Fibroblast of lung (primary cell): Measurements from ENCODE around the gene LRP1. TPM values are rescaled to one million over a fixed set of nuclear protein-coding genes. Genes with fewer than 3 reads are reported as not detected.

Source experiments
- DNase-seq, 2 donors: peaks; one replicate each; pipeline versions ENCODE4 v3.0.0 to v3.0.0-alpha.2; 2010; ENCODE audit warnings: low read depth in 2 of 2
- H2AFZ ChIP-seq: 2 replicates; pipeline ENCODE4 v1.5.1; 2012; ENCODE audit warnings: low read length, control low read depth, inconsistent platforms
- H3K27ac ChIP-seq: 2 replicates; pipeline ENCODE4 v1.5.1; 2011; ENCODE audit warnings: low read length, control low read depth; ENCODE audit not compliant: insufficient read depth
- H3K27me3 ChIP-seq: 2 replicates; pipeline ENCODE4 v1.5.1; 2011; ENCODE audit warnings: mild to moderate bottlenecking, low read length; ENCODE audit not compliant: control insufficient read depth, insufficient read depth
- H3K36me3 ChIP-seq: 2 replicates; pipeline ENCODE4 v1.5.1; 2011; ENCODE audit warnings: low read length; ENCODE audit not compliant: control insufficient read depth, insufficient read depth
- H3K4me1 ChIP-seq: 2 replicates; pipeline ENCODE4 v1.5.1; 2011; ENCODE audit warnings: low read length; ENCODE audit not compliant: control insufficient read depth, insufficient read depth; ENCODE audit errors: extremely low read depth
- H3K4me2 ChIP-seq: 2 replicates; pipeline ENCODE4 v1.5.1; 2011; ENCODE audit warnings: low read length, control low read depth; ENCODE audit not compliant: insufficient read depth; ENCODE audit errors: extremely low read depth
- H3K4me3 ChIP-seq, 4 experiments: fragments of 200-600 bp in 1 of 4; sonication (generic) in 1 of 4; replicated peaks in 1 of 4; 2 replicates each; pipeline ENCODE4 v1.5.1; 2011 to 2016; ENCODE audit warnings: low read length in 4 of 4, low read depth in 3 of 4, mild to moderate bottlenecking in 3 of 4, control low read depth in 2 of 4, inconsistent platforms in 1 of 4, mixed read lengths in 1 of 4; ENCODE audit not compliant: insufficient read depth in 1 of 4; ENCODE audit errors: control extremely low read depth in 1 of 4
- H3K79me2 ChIP-seq: 2 replicates; pipeline ENCODE4 v1.5.1; 2012; ENCODE audit warnings: mild to moderate bottlenecking, low read length, inconsistent platforms; ENCODE audit not compliant: control insufficient read depth, insufficient read depth
- H3K9ac ChIP-seq: 2 replicates; pipeline ENCODE4 v1.5.1; 2011; ENCODE audit warnings: mild to moderate bottlenecking, low read length, control low read depth; ENCODE audit not compliant: insufficient read depth
- H3K9me3 ChIP-seq: 2 replicates; pipeline ENCODE4 v1.5.1; 2012; ENCODE audit warnings: low read depth, low read length; ENCODE audit not compliant: control insufficient read depth, insufficient read depth
- H4K20me1 ChIP-seq: 2 replicates; pipeline ENCODE4 v1.5.1; 2011; ENCODE audit warnings: low read length; ENCODE audit not compliant: control insufficient read depth, insufficient read depth; ENCODE audit errors: extremely low read depth
- EZH2 ChIP-seq: IDR thresholded peaks from 2 replicates; pipeline ENCODE4 v1.5.1; 2012; ENCODE audit warnings: low read length, control low read depth, mild to moderate bottlenecking; ENCODE audit errors: missing control alignments
- polyA plus RNA-seq, 2 donors: library from polyadenylated mRNA; depleted of rRNA in 1 of 2; stranded (reverse) in 1 of 2; unstranded in 1 of 2; fragments of >200 nt; gene quantifications; 2 replicates each; pipeline ENCODE4 v1.2.1, GENCODE V29; 2011 to 2012; ENCODE audit warnings: missing spikeins in 1 of 2
- total RNA-seq: library from RNA; depleted of rRNA; stranded (reverse); fragments of >200 nt; gene quantifications from 2 replicates; pipeline ENCODE4 v1.2.1, GENCODE V29; 2014
- TF ChIP-seq, protein P1 (sequence below), 2 donors: IDR thresholded peaks in 1 of 2; conservative IDR thresholded peaks in 1 of 2; 1 replicate in 1 of 2; 2 replicates in 1 of 2; pipeline ENCODE4 v1.5.1; 2011 to 2012; ENCODE audit warnings: low read length in 2 of 2, control low read depth in 1 of 2, inconsistent platforms in 1 of 2, low read depth in 1 of 2, mild to moderate bottlenecking in 1 of 2

The LRP1 gene
- total and polyA plus RNA-seq, 2 donors (not counting 1 experiment from before 2014, with no cell fraction given): 92.2 to 464 TPM

DNA sequence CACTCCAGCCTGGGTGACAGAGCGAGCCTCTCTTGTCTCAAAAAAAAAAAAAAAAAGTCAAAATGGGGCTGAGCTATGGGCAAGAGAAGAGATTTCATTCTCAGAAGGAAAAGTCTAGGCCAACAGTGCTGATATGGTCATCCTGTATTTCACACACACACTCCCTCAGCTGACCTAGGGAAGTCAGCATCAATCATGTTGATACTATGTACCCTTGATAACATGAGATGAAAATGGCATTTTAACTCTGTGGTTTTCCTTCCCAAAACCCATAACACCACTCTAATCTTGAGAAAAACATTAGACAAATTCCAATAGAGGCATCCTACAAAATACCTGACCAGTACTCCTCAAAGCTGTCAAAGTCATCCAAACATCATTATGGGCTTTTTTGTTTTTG is 47.4 kb upstream of the LRP1 start:
- H3K27ac ChIP-seq: no peak overlapping the region
- no peak overlapping the region for H3K4me2 ChIP-seq
- TF ChIP-seq, protein P1, sequence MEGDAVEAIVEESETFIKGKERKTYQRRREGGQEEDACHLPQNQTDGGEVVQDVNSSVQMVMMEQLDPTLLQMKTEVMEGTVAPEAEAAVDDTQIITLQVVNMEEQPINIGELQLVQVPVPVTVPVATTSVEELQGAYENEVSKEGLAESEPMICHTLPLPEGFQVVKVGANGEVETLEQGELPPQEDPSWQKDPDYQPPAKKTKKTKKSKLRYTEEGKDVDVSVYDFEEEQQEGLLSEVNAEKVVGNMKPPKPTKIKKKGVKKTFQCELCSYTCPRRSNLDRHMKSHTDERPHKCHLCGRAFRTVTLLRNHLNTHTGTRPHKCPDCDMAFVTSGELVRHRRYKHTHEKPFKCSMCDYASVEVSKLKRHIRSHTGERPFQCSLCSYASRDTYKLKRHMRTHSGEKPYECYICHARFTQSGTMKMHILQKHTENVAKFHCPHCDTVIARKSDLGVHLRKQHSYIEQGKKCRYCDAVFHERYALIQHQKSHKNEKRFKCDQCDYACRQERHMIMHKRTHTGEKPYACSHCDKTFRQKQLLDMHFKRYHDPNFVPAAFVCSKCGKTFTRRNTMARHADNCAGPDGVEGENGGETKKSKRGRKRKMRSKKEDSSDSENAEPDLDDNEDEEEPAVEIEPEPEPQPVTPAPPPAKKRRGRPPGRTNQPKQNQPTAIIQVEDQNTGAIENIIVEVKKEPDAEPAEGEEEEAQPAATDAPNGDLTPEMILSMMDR (conservative IDR thresholded peaks at IDR 0.05 in 1 of 2, IDR thresholded peaks at IDR 0.05 in 1 of 2; ENCODE audit: low read depth in 1 of 2, low read length in 2 of 2): no peak
- no peak for TF ChIP-seq EZH2

GRCh38 chr12:57085999-57086492 is 42.2 kb upstream of the LRP1 start:
- TF ChIP-seq, protein P1 (conservative IDR thresholded peaks at IDR 0.05 in 1 of 2, IDR thresholded peaks at IDR 0.05 in 1 of 2; ENCODE audit: low read depth in 1 of 2, low read length in 2 of 2): no peak
- no peak for TF ChIP-seq EZH2
- Histone ChIP-seq H3K9ac (peak overlapping the region; percentile 92), H3K79me2 (peaks cover 21% of the 10 kb centered on the region), H3K9me3 (no peaks in the 10 kb centered on the region), H3K4me2 (peak overlapping the region; percentile 87), H2AFZ (peak overlapping the region; percentile 22), H3K27me3 (no peaks in the 10 kb centered on the region), H3K27ac (peak overlapping the region; percentile 99), H4K20me1 (no peaks in the 10 kb centered on the region), H3K4me3 (peak overlapping the region; percentile 75 to 92 (median 86)), H3K4me1 (peaks cover 16% of the 10 kb centered on the region), H3K36me3 (peaks cover under 1% of the 10 kb centered on the region)
- DNase-seq: peak; percentile 60 to 87

More for the DNA sequence above, 47.4 kb upstream of the LRP1 start:
- H2AFZ ChIP-seq: no peak overlapping the region
- no peaks in the 10 kb centered on the region for H3K9me3 ChIP-seq
- peaks cover 6% of the 10 kb centered on the region for H3K4me1 ChIP-seq
- H3K9ac ChIP-seq: no peak overlapping the region
- H3K79me2 ChIP-seq: peaks cover 16% of the 10 kb centered on the region
- H4K20me1 ChIP-seq: no peaks in the 10 kb centered on the region
- no peak overlapping the region for H3K4me3 ChIP-seq
- DNase-seq: no peak
- H3K36me3 ChIP-seq: no peaks in the 10 kb centered on the region
- no peaks in the 10 kb centered on the region for H3K27me3 ChIP-seq

GRCh38 chr12:57086493-57087009 is 41.7 kb upstream of the LRP1 start:
- no peaks in the 10 kb centered on the region for H3K9me3 ChIP-seq
- peak overlapping the region; percentile 99 for H3K27ac ChIP-seq
- peak overlapping the region; percentile 75 to 92 (median 86) for H3K4me3 ChIP-seq
- TF ChIP-seq, protein P1 (conservative IDR thresholded peaks at IDR 0.05 in 1 of 2, IDR thresholded peaks at IDR 0.05 in 1 of 2; ENCODE audit: low read depth in 1 of 2, low read length in 2 of 2): peak in 1 of 2 donors; percentile 51
- no peak for TF ChIP-seq EZH2
- no peaks in the 10 kb centered on the region for H3K27me3 ChIP-seq
- H3K4me1 ChIP-seq: peaks cover 16% of the 10 kb centered on the region
- H3K79me2 ChIP-seq: peaks cover 26% of the 10 kb centered on the region
- no peak overlapping the region for H2AFZ ChIP-seq
- H3K4me2 ChIP-seq: peak overlapping the region; percentile 87
- peak overlapping the region; percentile 92 for H3K9ac ChIP-seq
- no peaks in the 10 kb centered on the region for H4K20me1 ChIP-seq
- peaks cover 4% of the 10 kb centered on the region for H3K36me3 ChIP-seq
- peak; percentile 78 to 79 for DNase-seq
